GM19372 (cell line): Measurements from ENCODE around the gene ST3GAL5.
"Not testable (repeated sequence)": the region's sequence is repeated elsewhere in the genome, so short reads cannot be mapped to it uniquely, and the experiment has no call there.

ENCODE experiments used
- ATAC-seq: cut with Tn5 transposase; IDR thresholded peaks from one replicate; pipeline ENCODE4 v1.9.1; 2021; ENCODE audit warnings: mild to moderate bottlenecking, low read depth, moderate library complexity; ENCODE audit not compliant: unreplicated experiment

Gene ST3GAL5

DNA sequence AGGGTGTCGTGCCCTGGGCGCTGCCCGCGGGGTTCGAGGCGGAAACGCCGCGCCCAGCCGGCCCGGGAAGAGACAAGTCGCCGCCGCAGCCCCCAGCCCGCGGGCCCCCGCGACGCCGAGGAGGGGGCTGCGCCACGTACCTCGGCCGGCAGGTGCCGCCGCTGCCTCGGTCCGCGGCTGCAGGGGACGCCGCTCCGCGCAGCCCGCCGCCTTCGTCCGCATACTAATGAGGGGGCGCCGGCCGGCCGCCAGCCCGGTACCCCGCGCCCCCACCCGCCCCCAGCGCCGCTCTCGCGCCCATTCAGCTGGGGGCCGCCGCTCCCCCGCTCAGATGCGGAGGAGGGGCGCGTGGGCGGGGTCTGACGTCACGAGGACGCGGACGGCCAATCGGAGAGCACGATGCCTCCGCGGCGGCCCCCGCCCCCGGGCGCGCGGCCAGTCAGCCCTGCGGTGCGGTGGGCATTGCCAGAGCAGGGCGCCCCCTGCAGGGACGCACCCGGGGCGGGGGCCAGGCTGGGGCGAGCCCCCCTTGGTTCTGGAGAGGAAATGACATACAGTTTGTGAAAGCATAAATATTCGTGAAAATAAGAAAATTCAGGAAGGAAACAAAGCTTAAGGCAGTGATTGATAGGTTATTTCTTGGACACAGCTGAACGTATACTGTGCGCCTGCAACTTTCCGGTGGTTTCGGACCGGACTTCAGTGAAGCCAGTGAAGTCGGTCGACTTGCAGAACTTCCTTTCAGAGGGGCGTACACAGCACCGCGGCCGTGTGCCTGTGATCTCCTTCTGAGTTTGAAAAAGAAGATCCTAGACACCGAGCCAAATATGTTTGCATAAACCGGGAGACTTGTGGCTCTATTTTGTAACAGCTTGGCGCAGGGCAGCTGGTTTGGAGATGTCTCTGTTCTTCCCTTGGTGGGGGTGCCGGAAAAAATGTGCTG, at the start of gene ST3GAL5:
Gene ST3GAL5, minus strand, starts transcription at position 307 of the 943 bp plus-strand sequence. Its CDS starts 85 bp downstream, at position 222.
- peak; percentile 85 for ATAC-seq

DNA sequence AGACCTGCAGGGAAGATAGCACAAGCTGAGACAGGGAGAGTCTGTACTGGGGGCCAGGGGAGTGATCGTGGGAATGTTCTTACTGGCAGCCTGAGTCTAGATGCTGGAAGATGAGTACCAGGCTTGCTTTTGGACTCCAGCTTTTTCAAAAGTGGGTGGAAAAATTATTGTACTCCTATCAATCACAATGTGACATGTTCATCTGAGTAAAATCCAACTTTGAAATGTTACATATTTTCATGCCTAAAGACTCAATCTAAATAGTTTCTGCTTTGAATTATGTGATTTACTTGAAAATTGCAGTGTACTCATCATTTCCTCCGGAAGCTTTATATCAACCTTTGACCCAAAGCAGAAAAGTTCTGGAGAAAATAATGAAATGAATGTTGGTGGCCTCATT, 49.7 kb upstream of the ST3GAL5 start:
- no peak for ATAC-seq

DNA sequence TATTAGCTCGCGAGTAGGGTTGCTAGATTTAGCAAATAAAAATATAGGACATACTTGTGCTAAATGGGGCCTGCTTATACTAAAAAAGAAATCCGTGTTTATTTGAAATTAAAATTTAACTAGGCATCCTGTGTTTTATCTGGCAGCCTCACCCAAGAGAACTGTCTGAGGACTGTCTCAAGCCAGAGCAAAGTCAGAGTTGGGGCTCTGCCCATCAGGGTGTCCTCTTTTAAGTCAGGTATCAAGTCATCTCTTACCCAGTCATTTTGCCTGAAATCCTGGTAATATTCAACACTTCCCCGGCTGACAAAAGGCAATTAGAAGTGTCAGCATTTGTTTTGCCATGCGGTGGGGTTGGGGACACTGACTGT, 48.3 kb upstream of the ST3GAL5 start:
- no peak for ATAC-seq

DNA sequence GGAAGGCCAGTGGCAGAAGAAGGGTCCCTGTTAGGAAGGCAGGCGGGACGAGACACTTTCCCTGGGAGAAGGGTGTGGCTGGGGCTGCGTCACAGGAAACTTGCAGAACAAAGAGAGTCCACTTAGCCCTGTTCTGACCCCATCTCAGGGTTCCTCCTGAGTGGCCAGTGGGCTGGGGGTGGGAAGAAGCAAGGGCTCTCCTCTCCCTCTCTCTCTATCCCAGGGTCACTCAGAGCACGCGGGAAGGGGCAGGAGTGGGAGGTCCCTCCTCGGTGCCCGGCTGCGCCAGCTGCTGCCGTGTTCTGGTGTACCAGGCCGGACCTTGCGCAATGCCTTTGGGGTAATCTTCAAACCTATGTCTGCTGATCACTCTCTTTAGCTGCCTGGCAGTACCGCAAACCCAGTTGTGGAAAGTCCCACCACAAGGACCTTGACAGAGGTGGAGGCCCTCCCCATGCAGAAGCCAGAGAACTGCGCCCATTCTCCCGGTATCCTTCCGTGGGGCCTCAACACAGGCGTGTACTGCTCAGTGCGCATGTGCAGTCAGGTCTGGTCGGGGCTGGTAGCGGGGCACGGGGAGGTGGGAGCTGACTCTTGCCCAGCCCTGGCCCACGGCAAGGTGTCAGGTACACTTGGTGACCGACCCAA, 47.8 kb upstream of the ST3GAL5 start:
- no peak for ATAC-seq

DNA sequence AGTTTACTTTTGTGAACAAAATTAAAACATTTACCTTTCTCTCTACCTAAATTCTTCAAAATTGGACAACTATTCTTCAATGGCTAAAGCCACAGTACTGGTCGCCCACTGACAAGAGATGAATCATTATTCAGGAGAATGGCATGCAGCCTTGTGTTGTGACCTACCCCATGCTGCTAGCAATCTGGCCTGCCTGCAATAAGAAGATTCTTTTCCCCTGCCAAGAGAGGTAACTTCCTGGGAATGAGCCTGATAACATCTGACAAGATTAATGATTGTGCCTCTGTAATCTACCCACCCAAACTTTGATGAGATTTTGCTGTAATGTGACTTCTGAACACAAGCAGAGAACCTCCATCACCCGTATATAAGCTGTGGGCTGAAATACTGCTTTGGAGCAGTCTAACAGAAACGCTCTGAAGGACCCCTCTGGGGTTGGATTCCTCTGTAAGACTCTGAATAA, 47.0 kb upstream of the ST3GAL5 start:
- ATAC-seq, result no peak

DNA sequence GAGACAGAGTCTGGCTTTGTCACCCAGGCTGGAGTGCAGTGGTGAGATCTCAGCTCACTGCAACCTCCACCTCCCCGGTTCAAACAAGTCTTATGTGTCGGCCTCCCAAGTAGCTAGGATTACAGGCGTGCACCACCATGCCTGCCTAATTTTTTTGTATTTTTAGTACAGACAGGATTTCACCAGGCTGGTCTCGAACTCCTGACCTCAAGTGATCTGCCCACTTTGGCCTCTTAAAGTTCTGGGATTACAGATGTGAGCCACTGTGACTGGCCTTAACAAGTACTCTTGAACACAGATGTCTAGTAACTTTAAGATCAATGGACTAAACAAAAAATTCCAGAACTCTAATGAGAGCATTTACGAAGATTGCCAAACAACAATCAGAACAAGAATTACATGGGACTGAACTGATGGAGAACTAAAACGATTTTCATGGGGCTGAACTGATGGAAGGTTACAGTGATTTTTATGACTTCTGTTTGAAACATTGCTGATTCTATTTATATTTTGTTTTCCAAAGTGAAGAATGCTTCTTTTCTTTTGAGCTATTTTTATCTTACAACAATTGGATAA, 46.5 kb upstream of the ST3GAL5 start:
- no peak for ATAC-seq

DNA sequence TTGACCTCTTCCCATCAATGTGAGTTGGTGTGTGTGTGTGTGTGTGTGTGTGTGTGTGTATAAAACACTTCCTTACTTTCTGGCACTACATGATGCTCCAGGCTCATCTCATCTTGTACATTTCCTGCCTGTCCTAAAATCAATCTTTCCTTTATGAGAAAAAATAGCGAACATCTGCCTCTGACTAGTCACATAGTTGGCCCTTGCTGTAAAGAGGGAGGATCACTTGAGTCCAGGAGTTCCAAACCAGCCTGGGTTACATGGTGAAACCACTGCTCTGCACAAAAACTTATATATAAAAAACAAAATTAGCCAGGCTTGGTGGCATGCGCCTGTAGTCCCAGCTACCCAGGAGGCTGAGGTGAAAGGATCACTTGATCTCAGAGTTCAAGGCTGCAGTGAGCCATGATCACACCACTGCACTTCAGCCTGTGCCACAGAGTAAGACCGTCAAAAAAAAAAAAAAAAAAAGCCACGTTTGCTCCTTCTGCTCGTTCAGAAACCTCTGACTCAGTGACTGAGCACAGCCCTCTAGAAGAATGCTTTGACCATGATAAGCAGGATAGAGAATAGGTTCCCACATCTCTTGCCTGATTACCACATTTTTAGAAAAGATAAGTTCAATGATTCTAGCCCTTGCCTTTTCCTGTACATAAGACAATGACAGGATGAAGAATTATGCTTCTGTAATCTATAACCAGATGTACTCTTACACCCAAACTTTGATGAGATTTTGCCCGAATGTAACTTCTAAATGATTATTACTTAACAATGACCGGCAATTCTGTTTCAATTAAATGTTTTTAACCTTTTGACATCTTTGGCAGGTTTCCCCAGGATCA, 45.2 kb upstream of the ST3GAL5 start:
- no peak for ATAC-seq

DNA sequence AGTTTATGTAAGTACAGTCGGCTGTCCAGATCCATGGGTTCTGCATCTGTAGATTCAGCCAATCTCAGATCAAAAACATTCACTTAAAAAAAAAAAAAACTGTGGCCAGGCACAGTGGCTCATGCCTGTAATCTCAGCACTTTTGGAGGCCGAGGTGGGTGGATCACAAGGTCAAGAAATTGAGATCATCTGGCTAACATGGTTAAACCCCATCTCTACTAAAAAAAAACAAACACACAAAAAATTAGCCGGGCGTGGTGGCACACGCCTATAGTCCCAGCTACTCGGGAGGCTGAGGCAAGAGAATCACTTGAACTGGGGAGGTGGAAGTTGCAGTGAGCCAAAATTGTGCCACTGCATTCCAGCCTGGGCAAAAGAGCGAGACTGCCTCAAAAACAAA, 42.4 kb upstream of the ST3GAL5 start:
- not testable (repeated sequence) for ATAC-seq

DNA sequence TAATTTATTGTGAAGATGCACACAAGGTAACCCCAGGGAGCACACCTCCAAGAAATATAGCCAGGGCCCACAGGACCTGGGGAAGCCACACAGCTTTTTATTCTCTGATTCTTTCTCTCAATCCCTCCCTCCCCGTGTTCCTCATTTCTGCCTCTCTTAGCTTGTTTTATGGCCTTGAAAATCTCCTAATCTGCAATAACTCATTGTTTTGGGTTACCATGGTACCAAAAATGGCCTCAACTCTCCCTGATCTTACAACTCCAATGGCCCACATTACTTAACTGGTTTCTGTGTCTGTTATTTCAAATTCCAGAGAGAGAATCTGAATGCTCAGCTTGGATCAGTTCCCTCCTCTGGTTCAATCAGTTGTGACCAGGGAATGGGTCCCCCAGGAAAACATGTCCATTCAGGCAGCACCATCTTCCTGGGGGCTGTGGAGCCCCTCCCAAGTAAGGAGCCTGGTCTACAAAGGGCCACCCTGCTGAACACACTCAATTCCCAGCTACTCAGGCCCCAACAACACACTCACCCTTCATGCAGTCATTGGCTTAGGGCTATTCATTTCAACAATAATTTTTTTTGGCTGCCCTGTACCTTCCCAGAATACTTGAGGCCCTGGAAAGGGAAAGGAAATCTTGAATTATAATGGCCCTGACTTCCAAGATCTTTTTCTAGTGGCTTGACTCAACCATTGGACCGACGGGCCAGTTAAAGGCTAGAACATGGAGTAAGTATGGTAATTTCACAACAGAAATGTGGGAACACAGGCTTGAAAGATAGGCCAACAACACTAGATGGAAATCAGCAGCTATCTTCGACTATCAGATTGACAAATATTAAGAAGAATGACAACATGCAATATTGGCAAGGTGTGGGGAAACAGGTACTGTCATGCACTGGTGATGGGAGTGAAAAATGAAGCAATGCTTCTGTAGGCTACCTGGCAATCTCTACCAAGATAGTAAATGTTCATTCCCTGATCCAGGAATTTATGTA, 41.6 kb upstream of the ST3GAL5 start:
- ATAC-seq, result no peak

DNA sequence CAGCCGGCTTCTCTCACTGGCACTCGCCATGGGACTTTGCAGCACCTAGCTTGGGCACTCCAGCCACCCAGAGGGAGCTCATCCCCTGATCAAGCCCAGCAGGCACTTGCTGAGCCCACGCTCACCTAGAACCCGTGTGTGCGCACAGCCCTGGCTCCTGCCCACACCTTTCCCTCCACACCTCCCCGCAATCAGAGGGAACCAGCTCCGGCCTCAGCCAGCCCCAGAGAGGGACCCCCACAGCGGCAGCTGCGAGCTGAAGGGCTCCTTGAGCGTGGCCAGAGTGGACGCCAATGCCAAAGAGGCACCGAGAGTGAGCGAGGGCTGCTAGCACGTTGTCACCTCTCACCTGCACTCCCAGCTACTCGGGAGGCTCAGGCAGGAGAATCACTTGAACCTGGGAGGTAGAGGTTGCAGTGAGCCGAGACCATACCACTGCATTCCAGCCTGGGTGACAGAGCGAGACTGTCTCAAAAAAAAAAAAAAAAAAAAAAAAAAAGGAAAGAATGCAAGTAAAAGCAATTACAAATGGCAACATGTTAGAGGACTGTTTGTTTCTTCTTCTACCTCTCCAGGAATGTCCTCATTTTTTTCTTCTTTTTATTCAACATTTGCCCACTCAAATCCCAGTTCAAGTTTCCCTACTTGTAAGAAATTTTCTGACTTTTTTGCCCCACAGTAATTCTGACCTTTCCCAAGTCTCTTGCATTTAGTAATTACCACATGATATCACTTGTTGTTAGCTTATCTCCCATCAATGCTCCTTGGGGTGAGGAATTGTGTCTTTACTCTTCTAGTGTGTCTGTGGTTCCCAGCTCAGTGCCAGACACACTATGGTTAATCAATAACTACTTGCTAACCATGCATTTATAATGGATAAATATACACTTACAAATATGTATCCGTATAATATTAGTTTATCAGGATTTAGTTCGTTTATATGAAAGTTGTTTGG, 40.6 kb upstream of the ST3GAL5 start:
- no peak for ATAC-seq

DNA sequence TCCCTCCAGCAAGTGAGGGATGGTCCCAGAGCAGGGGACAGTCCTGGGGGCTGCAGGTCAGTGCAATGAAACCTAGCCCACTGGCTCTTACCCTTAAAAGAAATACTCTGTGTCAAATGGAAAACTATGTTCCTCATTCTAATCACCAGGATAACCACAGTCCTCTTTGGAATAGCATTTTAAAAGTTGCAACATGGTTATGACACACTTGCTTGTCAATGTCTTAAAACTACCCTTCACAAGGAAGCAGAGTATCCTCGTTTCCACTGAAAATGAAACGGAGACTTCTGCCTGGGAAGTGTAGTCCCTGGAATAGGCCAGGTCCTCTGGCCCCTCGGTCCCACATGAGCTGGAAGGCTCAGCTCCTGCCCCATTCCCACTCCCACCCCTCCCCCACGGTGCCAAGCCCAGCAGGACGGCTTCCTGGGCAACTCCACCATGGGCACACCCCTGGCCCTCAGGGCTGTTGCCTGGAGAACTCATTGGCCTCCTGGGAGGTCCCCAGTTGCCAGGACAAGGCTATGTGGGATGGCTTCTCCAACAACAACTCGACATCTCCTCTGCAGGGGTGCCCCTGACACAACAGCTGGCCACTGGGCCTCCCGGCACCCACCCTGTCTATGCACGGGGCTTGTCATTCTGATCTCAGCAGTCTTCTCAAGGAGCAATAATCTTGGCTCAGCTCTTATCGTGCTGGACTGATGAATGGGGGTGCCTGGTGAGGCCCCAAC, 38.3 kb upstream of the ST3GAL5 start:
- ATAC-seq, result no peak

DNA sequence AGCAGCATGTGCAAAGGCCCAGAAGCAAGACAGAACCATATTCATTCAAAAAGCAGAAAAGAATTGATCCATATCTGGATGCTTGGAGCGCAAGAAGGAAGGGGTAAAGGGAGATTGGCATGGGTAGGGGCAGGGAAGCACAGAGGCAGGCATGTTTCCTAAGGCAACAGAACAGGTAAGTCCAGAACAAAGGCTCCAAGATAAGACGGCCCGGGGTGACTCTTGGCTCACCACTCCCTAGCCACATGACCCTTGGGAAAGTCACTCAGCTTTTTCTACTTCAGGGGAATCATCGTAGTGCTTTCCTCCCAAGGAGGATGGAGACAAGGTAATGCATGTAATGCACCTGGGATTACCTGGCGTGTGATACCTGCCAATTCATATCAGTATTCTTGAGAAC, 37.7 kb upstream of the ST3GAL5 start:
- ATAC-seq, result no peak

DNA sequence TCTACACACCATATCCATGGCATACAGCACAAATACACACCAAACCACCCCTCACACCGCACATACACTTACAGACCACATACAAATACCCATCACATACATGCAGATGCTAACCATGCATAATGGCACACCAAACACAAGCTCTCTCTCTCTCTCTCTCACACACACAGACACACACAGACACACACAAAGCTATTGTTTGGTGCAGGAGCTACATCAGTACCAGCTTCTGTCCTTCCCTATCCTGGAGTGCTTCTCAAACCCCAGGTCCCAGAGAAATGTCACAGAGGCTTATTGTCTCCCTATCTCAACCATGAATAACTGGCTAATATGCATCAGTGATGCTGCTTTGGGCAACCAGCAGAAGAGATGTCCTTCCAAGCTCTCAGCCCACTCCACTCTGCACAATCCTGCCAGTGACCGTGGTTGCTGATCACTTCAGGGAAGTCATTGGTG, 36.5 kb upstream of the ST3GAL5 start:
- ATAC-seq, result no peak

DNA sequence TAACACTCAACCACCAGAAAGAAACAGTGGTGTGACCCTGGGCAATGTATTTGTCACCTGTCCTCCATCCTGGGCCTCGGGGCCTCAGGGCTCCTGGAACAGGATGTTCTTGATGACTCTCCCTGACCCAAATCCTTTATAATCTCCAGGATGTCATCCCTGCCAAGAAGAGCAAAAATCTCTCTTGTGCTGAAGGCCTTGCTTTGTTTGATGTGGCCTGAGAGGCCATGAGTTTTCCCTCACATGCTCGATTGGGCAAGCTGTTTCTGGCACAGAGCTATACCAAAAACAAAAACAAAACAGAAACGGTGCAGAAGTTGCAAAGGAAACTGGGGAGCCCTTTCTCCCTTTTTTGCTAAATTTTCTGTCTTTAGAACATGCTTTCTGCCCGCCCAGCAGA, 35.7 kb upstream of the ST3GAL5 start:
- ATAC-seq, result no peak

DNA sequence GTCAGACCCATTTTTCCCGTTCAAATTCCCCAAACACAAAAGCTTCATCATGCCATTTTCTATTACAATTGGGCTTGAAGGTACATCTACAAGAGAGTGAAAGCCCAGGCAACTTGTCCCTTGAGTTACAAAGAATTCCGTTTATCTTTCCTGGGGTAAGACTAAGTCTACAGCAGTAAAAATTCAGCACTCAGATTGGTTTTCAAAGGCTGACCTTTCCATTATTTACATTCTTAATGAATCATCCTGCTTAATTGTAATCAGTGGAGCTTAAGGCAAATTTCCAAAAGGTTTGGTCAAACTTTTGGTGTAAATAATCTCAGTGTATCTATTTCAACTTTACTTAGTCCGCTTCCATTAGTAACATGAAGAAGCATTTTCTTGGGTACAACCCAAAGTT, 33.4 kb upstream of the ST3GAL5 start:
- no peak for ATAC-seq

DNA sequence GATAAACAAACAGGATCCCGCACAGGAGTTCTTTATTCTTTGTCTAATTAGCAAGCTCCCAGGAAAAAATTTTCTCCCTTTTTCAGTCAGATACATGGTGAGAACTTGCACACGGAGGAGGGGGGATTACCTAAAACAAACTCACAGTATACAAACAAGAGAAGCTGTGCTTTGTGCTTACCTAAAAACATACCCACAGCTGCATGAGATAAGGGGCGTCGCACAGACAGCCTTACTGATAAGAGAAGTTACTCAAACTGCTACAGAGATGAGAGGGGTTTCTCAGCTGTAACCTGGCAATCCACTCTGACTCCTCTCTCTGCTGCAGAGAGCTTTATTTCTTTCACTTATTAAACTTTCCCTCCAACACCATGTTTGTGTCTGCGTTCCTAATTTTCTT, 32.9 kb upstream of the ST3GAL5 start:
- no peak for ATAC-seq

DNA sequence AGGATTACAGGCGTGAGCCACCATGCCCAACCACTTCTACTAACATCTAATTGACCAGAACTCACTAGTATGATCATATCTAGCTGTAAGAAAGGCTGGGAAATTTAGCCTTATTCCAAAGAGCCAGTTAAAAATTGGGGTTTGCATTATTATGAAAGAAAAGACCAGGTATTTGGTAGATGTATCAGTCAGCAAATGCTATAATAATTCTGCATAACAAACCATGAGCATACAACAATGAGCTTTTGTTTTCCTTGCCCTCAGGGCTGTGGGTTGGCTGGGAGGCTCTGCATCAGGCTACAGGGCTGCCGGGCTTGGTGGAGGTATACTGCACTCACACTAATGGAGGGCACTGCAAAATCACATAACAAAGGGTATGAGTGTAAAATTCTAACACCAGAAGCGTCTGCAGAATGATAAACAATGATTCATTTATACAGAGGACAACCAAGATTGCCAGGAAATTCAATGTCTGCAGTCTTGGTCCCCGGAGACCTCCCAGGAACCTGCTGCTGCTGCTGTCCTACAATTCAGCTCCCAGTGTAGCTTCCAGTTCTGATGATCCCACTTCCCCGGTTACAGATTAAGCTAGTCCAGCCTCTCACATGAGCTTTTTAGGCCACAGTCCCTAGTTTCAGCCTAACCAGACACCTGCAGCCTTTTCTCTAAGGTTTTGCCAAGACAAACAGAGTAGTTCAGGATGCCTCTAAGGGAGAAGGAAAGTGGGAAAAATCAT, 32.2 kb upstream of the ST3GAL5 start:
- no peak for ATAC-seq
